ENCODE results near the gene VPS8.

- no peak for TF ChIP-seq POLR2A (IDR thresholded peaks at IDR 0.05; ENCODE audit: low read length)
- TF ChIP-seq GATA1 (IDR thresholded peaks at IDR 0.05; ENCODE audit: low read depth, low read length), result no peak
Observed at GRCh38 chr3:184811663-184811998, 335 bp upstream of the VPS8 start.

Measured in erythroblast (primary cell).